ENCODE data around the gene GFRA3.

Gene GFRA3

DNA sequence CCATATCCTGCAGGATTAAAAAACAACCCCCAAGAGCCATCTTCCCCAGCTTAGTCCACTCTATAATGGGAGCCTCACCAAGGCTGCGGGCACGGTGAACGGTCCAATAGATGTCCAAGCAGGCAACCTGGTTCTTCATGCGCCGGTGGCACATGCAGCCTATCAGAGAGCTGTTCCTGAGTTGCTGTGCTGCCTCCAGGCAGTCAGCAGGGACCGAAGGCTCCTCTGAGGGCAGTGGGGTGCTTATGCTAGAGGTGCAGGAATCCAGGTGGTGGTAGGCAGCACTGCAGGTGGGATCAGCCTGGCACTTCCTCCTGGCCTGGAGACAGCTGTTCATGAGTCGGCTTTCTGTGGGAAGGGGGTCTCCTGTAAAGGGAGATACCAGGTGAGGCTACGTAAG lies 10.2 kb downstream of the GFRA3 start:
- TF ChIP-seq ARNTL (CRISPR knock-in tag; IDR thresholded peaks at IDR 0.05; ENCODE audit: borderline replicate concordance, low read depth) = no peak
- TF ChIP-seq ZNF70 (CRISPR knock-in tag; IDR thresholded peaks at IDR 0.05) = no peak
- no peak for TF ChIP-seq TOX (CRISPR knock-in tag; IDR thresholded peaks at IDR 0.05; ENCODE audit: borderline replicate concordance)
- no peak for TF ChIP-seq ISL1 (CRISPR knock-in tag; IDR thresholded peaks at IDR 0.05)
- no peak for TF ChIP-seq RARB (CRISPR knock-in tag; IDR thresholded peaks at IDR 0.05)
- TF ChIP-seq, protein P1, sequence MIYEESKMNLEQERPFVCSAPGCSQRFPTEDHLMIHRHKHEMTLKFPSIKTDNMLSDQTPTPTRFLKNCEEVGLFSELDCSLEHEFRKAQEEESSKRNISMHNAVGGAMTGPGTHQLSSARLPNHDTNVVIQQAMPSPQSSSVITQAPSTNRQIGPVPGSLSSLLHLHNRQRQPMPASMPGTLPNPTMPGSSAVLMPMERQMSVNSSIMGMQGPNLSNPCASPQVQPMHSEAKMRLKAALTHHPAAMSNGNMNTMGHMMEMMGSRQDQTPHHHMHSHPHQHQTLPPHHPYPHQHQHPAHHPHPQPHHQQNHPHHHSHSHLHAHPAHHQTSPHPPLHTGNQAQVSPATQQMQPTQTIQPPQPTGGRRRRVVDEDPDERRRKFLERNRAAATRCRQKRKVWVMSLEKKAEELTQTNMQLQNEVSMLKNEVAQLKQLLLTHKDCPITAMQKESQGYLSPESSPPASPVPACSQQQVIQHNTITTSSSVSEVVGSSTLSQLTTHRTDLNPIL (CRISPR knock-in tag; IDR thresholded peaks at IDR 0.05; ENCODE audit: low read depth) = no peak
- TF ChIP-seq SNAI2 (CRISPR knock-in tag; IDR thresholded peaks at IDR 0.05) = no peak
- no peak for TF ChIP-seq BACH2 (CRISPR knock-in tag; IDR thresholded peaks at IDR 0.05; ENCODE audit: borderline replicate concordance)
- TF ChIP-seq ZNF8 (CRISPR knock-in tag; IDR thresholded peaks at IDR 0.05) = no peak
- TF ChIP-seq, protein P2, sequence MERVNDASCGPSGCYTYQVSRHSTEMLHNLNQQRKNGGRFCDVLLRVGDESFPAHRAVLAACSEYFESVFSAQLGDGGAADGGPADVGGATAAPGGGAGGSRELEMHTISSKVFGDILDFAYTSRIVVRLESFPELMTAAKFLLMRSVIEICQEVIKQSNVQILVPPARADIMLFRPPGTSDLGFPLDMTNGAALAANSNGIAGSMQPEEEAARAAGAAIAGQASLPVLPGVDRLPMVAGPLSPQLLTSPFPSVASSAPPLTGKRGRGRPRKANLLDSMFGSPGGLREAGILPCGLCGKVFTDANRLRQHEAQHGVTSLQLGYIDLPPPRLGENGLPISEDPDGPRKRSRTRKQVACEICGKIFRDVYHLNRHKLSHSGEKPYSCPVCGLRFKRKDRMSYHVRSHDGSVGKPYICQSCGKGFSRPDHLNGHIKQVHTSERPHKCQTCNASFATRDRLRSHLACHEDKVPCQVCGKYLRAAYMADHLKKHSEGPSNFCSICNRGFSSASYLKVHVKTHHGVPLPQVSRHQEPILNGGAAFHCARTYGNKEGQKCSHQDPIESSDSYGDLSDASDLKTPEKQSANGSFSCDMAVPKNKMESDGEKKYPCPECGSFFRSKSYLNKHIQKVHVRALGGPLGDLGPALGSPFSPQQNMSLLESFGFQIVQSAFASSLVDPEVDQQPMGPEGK (CRISPR knock-in tag; IDR thresholded peaks at IDR 0.05; ENCODE audit: borderline replicate concordance) = no peak
- no peak for TF ChIP-seq ESRRG (CRISPR knock-in tag; IDR thresholded peaks at IDR 0.05)
- TF ChIP-seq, protein P3, sequence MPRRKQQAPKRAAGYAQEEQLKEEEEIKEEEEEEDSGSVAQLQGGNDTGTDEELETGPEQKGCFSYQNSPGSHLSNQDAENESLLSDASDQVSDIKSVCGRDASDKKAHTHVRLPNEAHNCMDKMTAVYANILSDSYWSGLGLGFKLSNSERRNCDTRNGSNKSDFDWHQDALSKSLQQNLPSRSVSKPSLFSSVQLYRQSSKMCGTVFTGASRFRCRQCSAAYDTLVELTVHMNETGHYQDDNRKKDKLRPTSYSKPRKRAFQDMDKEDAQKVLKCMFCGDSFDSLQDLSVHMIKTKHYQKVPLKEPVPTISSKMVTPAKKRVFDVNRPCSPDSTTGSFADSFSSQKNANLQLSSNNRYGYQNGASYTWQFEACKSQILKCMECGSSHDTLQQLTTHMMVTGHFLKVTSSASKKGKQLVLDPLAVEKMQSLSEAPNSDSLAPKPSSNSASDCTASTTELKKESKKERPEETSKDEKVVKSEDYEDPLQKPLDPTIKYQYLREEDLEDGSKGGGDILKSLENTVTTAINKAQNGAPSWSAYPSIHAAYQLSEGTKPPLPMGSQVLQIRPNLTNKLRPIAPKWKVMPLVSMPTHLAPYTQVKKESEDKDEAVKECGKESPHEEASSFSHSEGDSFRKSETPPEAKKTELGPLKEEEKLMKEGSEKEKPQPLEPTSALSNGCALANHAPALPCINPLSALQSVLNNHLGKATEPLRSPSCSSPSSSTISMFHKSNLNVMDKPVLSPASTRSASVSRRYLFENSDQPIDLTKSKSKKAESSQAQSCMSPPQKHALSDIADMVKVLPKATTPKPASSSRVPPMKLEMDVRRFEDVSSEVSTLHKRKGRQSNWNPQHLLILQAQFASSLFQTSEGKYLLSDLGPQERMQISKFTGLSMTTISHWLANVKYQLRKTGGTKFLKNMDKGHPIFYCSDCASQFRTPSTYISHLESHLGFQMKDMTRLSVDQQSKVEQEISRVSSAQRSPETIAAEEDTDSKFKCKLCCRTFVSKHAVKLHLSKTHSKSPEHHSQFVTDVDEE (CRISPR knock-in tag; IDR thresholded peaks at IDR 0.05) = no peak
- no peak for ATAC-seq

DNA sequence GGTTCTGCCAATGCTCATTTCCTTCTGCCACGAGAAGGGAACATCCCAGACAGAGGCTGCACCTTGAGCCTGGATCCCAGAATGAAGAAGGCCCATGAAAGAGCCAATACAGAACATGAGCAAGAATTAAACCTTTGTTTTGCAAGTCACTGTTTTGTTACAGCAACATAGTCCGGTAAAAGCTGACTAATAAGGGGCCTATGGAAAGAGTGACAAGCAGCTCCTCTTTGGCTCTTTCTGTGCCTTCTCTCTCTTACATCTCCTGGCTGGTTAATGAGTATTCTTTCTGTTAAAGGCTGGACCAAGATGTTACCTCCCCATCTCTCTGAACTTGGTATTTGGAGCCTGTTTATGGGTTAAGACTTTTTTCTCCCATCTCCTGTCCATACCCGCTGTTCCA lies 10.8 kb downstream of the GFRA3 start:
- TF ChIP-seq, protein P4, sequence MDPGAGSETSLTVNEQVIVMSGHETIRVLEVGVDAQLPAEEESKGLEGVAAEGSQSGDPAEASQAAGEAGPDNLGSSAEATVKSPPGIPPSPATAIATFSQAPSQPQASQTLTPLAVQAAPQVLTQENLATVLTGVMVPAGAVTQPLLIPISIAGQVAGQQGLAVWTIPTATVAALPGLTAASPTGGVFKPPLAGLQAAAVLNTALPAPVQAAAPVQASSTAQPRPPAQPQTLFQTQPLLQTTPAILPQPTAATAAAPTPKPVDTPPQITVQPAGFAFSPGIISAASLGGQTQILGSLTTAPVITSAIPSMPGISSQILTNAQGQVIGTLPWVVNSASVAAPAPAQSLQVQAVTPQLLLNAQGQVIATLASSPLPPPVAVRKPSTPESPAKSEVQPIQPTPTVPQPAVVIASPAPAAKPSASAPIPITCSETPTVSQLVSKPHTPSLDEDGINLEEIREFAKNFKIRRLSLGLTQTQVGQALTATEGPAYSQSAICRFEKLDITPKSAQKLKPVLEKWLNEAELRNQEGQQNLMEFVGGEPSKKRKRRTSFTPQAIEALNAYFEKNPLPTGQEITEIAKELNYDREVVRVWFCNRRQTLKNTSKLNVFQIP (CRISPR knock-in tag; IDR thresholded peaks at IDR 0.05; ENCODE audit: borderline replicate concordance, low read depth) = no peak
- TF ChIP-seq ZC3H10 (CRISPR knock-in tag; IDR thresholded peaks at IDR 0.05) (no peak), TOX (CRISPR knock-in tag; IDR thresholded peaks at IDR 0.05; ENCODE audit: borderline replicate concordance) (no peak), CSDC2 (CRISPR knock-in tag; IDR thresholded peaks at IDR 0.05) (no peak), PPARA (CRISPR knock-in tag; IDR thresholded peaks at IDR 0.05; ENCODE audit: borderline replicate concordance) (no peak), ZNF8 (CRISPR knock-in tag; IDR thresholded peaks at IDR 0.05) (no peak), BACH2 (CRISPR knock-in tag; IDR thresholded peaks at IDR 0.05; ENCODE audit: borderline replicate concordance) (no peak), ESRRG (CRISPR knock-in tag; IDR thresholded peaks at IDR 0.05) (no peak), RARB (CRISPR knock-in tag; IDR thresholded peaks at IDR 0.05) (no peak), GLIS3 (CRISPR knock-in tag; IDR thresholded peaks at IDR 0.05) (no peak), ARNTL (CRISPR knock-in tag; IDR thresholded peaks at IDR 0.05; ENCODE audit: borderline replicate concordance, low read depth) (no peak), ZNF565 (CRISPR knock-in tag; conservative IDR thresholded peaks at IDR 0.05; ENCODE audit: low read depth) (no peak)
- TF ChIP-seq, protein P1 (CRISPR knock-in tag; IDR thresholded peaks at IDR 0.05; ENCODE audit: low read depth) = no peak
- TF ChIP-seq, protein P2 (CRISPR knock-in tag; IDR thresholded peaks at IDR 0.05; ENCODE audit: borderline replicate concordance) = no peak
- TF ChIP-seq, protein P5, sequence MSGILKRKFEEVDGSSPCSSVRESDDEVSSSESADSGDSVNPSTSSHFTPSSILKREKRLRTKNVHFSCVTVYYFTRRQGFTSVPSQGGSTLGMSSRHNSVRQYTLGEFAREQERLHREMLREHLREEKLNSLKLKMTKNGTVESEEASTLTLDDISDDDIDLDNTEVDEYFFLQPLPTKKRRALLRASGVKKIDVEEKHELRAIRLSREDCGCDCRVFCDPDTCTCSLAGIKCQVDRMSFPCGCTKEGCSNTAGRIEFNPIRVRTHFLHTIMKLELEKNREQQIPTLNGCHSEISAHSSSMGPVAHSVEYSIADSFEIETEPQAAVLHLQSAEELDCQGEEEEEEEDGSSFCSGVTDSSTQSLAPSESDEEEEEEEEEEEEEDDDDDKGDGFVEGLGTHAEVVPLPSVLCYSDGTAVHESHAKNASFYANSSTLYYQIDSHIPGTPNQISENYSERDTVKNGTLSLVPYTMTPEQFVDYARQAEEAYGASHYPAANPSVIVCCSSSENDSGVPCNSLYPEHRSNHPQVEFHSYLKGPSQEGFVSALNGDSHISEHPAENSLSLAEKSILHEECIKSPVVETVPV (CRISPR knock-in tag; IDR thresholded peaks at IDR 0.05) = no peak
- ATAC-seq = no peak

Data from SK-N-SH treated with all-trans-retinoic acid at 6 μM for 48 hours (cell line).